Neural cell (in vitro differentiated cells): ENCODE results near the gene DNAH7. TPM values are rescaled to one million over a fixed set of nuclear protein-coding genes. Genes with fewer than 3 reads are reported as not detected.

Experiments used
- H2AFZ ChIP-seq: fragments of 200-600, 300-800 bp; sonication (generic), shearing (Covaris generic); 2 replicates; pipeline ENCODE4 v1.6.0; 2014; ENCODE audit warnings: low read depth, mild to moderate bottlenecking, antibody characterized with exemption, low read length, moderate library complexity
- H3F3A ChIP-seq: fragments of 200-600 bp; shearing (Covaris generic); 2 replicates; pipeline ENCODE4 v1.6.1; 2016; ENCODE audit warnings: mild to moderate bottlenecking, moderate library complexity, mixed read lengths, antibody characterized with exemption, low read length; ENCODE audit not compliant: insufficient read depth, poor library complexity, severe bottlenecking
- H3K27ac ChIP-seq: fragments of 200-600, 300-800 bp; sonication (generic), shearing (Covaris generic); 2 replicates; pipeline ENCODE4 v1.5.1; 2014; ENCODE audit warnings: mild to moderate bottlenecking, low read length, moderate library complexity
- H3K27me3 ChIP-seq: fragments of 300-800, 200-600 bp; sonication (generic), shearing (Covaris generic); 2 replicates; pipeline ENCODE4 v1.6.0; 2014; ENCODE audit warnings: mild to moderate bottlenecking, low read depth, low read length, moderate library complexity; ENCODE audit not compliant: insufficient read depth
- H3K36me3 ChIP-seq: fragments of 300-800, 200-600 bp; sonication (generic), shearing (Covaris generic); 2 replicates; pipeline ENCODE4 v1.5.1; 2014; ENCODE audit warnings: mild to moderate bottlenecking, antibody characterized with exemption, low read length, moderate library complexity; ENCODE audit not compliant: insufficient read depth
- H3K4me2 ChIP-seq: fragments of 300-800, 200-600 bp; sonication (generic), shearing (Covaris generic); 2 replicates; pipeline ENCODE4 v1.6.0; 2014; ENCODE audit warnings: mild to moderate bottlenecking, low read length
- H3K4me3 ChIP-seq: fragments of 300-800, 200-600 bp; sonication (generic), shearing (Covaris generic); 2 replicates; pipeline ENCODE4 v1.5.1; 2014; ENCODE audit warnings: mild to moderate bottlenecking, low read length, moderate library complexity
- H3K79me2 ChIP-seq: fragments of 200-600 bp; shearing (Covaris generic); replicated peaks from 2 replicates; pipeline ENCODE4 v1.6.0; 2014; ENCODE audit warnings: mild to moderate bottlenecking, low read length, moderate library complexity; ENCODE audit not compliant: insufficient read depth
- H3K9ac ChIP-seq: fragments of 300-800, 200-600 bp; sonication (generic), shearing (Covaris generic); 2 replicates; pipeline ENCODE4 v1.6.1; 2016; ENCODE audit warnings: mild to moderate bottlenecking, low read length, mixed read lengths
- H3K9me2 ChIP-seq: fragments of 200-600 bp; shearing (Covaris generic); 2 replicates; pipeline ENCODE4 v1.6.1; 2016; ENCODE audit warnings: mild to moderate bottlenecking, low read length, mixed read lengths; ENCODE audit not compliant: insufficient read depth
- H3K9me3 ChIP-seq: fragments of 200-600, 300-800 bp; sonication (generic), shearing (Covaris generic); 2 replicates; pipeline ENCODE4 v1.6.1; 2016; ENCODE audit warnings: mild to moderate bottlenecking, mixed run types, low read length, moderate library complexity, mixed read lengths
- H4K20me1 ChIP-seq: fragments of 200-600 bp; shearing (Covaris generic); 2 replicates; pipeline ENCODE4 v1.6.1; 2016; ENCODE audit warnings: mild to moderate bottlenecking, mixed run types; ENCODE audit not compliant: insufficient read depth
- EP300 ChIP-seq: fragments of 450-650 bp; conservative IDR thresholded peaks from 2 replicates; pipeline ENCODE4 v1.6.1; 2014; ENCODE audit warnings: antibody characterized with exemption, mild to moderate bottlenecking, moderate library complexity; ENCODE audit not compliant: poor library complexity, severe bottlenecking
- EZH2 ChIP-seq: fragments of 200-600, 300-800 bp; shearing (Covaris generic), sonication (generic); IDR thresholded peaks from 2 replicates; pipeline ENCODE4 v1.6.1; 2014; ENCODE audit warnings: antibody characterized with exemption, low read length, borderline replicate concordance, mild to moderate bottlenecking; ENCODE audit not compliant: insufficient read depth, poor library complexity, severe bottlenecking
- MXI1 ChIP-seq: fragments of 450-650 bp; conservative IDR thresholded peaks from 2 replicates; pipeline ENCODE4 v1.6.1; 2014; ENCODE audit warnings: antibody characterized with exemption, mild to moderate bottlenecking; ENCODE audit not compliant: poor library complexity, severe bottlenecking
- POLR2AphosphoS5 ChIP-seq: IDR thresholded peaks from 2 replicates; pipeline ENCODE4 v1.6.1; 2012
- RAD21 ChIP-seq: fragments of 450-650 bp; conservative IDR thresholded peaks from 2 replicates; pipeline ENCODE4 v1.6.1; 2014; ENCODE audit warnings: antibody characterized with exemption, mild to moderate bottlenecking, moderate library complexity
- REST ChIP-seq: IDR thresholded peaks from 2 replicates; pipeline ENCODE4 v1.6.1; 2012; ENCODE audit warnings: borderline replicate concordance
- SMC3 ChIP-seq: fragments of 450-650 bp; conservative IDR thresholded peaks from 2 replicates; pipeline ENCODE4 v1.6.1; 2014; ENCODE audit warnings: antibody characterized with exemption, mild to moderate bottlenecking, moderate library complexity; ENCODE audit not compliant: poor library complexity
- TAF1 ChIP-seq: IDR thresholded peaks from 2 replicates; pipeline ENCODE4 v1.6.1; 2012; ENCODE audit warnings: low read depth
- polyA plus RNA-seq: library from polyadenylated mRNA; depleted of rRNA; stranded (reverse); fragments of >200 nt; gene quantifications from 2 replicates; pipeline ENCODE4 v1.2.3, GENCODE V29; 2014
- TF ChIP-seq, protein P1 (sequence below): fragments of 450-650 bp; IDR thresholded peaks from 2 replicates; pipeline ENCODE4 v1.5.1; 2014; ENCODE audit warnings: antibody characterized with exemption, mild to moderate bottlenecking, moderate library complexity; ENCODE audit not compliant: poor library complexity, severe bottlenecking

Gene DNAH7
- polyA plus RNA-seq, 1 donor from 2014 or later = 0.67 TPM

- Histone ChIP-seq H2AFZ (no peak overlapping the region), H3K27me3 (no peaks in the 10 kb centered on the region), H3K4me2 (no peak overlapping the region), H4K20me1 (no peaks in the 10 kb centered on the region), H3K9me3 (no peaks in the 10 kb centered on the region), H3K9ac (no peak overlapping the region), H3K79me2 (no peaks in the 10 kb centered on the region), H3F3A (no peaks in the 10 kb centered on the region), H3K9me2 (no peaks in the 10 kb centered on the region), H3K4me3 (no peak overlapping the region), H3K27ac (no peak overlapping the region), H3K36me3 (no peaks in the 10 kb centered on the region)
- TF ChIP-seq REST (no peak), EZH2 (no peak), SMC3 (no peak), TAF1 (no peak), EP300 (no peak), MXI1 (no peak), RAD21 (no peak), POLR2AphosphoS5 (no peak)
- TF ChIP-seq, protein P1, sequence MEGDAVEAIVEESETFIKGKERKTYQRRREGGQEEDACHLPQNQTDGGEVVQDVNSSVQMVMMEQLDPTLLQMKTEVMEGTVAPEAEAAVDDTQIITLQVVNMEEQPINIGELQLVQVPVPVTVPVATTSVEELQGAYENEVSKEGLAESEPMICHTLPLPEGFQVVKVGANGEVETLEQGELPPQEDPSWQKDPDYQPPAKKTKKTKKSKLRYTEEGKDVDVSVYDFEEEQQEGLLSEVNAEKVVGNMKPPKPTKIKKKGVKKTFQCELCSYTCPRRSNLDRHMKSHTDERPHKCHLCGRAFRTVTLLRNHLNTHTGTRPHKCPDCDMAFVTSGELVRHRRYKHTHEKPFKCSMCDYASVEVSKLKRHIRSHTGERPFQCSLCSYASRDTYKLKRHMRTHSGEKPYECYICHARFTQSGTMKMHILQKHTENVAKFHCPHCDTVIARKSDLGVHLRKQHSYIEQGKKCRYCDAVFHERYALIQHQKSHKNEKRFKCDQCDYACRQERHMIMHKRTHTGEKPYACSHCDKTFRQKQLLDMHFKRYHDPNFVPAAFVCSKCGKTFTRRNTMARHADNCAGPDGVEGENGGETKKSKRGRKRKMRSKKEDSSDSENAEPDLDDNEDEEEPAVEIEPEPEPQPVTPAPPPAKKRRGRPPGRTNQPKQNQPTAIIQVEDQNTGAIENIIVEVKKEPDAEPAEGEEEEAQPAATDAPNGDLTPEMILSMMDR = no peak
Measured at GRCh38 chr2:196018037-196018436, 50.6 kb downstream of the DNAH7 start.

DNA sequence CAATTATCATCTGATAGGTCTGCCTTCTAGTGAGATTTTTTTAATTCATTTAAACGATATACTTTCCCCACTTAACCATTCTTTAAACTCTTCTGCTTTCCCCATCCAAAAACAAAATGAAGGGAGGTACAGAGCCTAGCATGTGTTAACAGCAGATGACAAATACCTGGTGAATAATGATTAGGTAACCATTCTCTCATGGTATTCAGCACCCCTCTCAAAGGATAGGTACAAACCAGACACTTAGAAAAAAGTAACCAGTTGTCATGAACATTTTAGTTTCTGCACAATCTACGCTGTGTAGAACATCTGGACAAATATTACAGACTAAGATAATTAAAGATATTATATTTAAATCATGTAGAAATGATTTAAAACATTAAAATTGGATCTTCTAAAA is 56.3 kb downstream of the DNAH7 start:
- H3K9me3 ChIP-seq = no peaks in the 10 kb centered on the region
- no peak overlapping the region for H3K4me2 ChIP-seq
- no peaks in the 10 kb centered on the region for H3F3A ChIP-seq
- no peaks in the 10 kb centered on the region for H3K36me3 ChIP-seq
- H3K9ac ChIP-seq = no peak overlapping the region
- no peaks in the 10 kb centered on the region for H4K20me1 ChIP-seq
- no peaks in the 10 kb centered on the region for H3K79me2 ChIP-seq
- no peaks in the 10 kb centered on the region for H3K27me3 ChIP-seq
- H3K4me3 ChIP-seq = no peak overlapping the region
- no peak overlapping the region for H3K27ac ChIP-seq
- TF ChIP-seq RAD21 = no peak
- TF ChIP-seq TAF1 = no peak
- no peak for TF ChIP-seq REST
- TF ChIP-seq EP300 = no peak
- TF ChIP-seq EZH2 = no peak
- no peak for TF ChIP-seq POLR2AphosphoS5
- TF ChIP-seq MXI1 = no peak
- no peak overlapping the region for H2AFZ ChIP-seq
- no peaks in the 10 kb centered on the region for H3K9me2 ChIP-seq
